ENCODE results near the gene MCTP2.

The MCTP2 gene

GRCh38 chr15:94225616-94226015 lies 5.7 kb upstream of the MCTP2 start:
- H3K9me2 ChIP-seq (replicated peaks; ENCODE audit: control insufficient read depth, low read length): no peaks in the 10 kb centered on the region
- H3F3A ChIP-seq (ENCODE audit: control insufficient read depth, insufficient read depth): peaks cover 13% of the 10 kb centered on the region; the same call in 1 of the 2 replicates
- H3K4me3 ChIP-seq (ENCODE audit: low read length): no peak overlapping the region
- H3K9me3 ChIP-seq (ENCODE audit: control insufficient read depth, insufficient read depth, low read length): no peaks in the 10 kb centered on the region
- H3K4me1 ChIP-seq (ENCODE audit: control insufficient read depth, low read length): peaks cover 35% of the 10 kb centered on the region
- H3K27me3 ChIP-seq (ENCODE audit: control insufficient read depth, low read length): peaks cover 8% of the 10 kb centered on the region; the same call in 1 of the 2 replicates
- peaks cover 1% of the 10 kb centered on the region; the same call in 1 of the 2 replicates for H3K79me2 ChIP-seq (ENCODE audit: control insufficient read depth, low read length)
- no peaks in the 10 kb centered on the region for H4K20me1 ChIP-seq (ENCODE audit: control insufficient read depth, insufficient read depth, low read depth, low read length)
- H3K27ac ChIP-seq (ENCODE audit: low read depth, low read length): no peak overlapping the region
- TF ChIP-seq, protein P1, sequence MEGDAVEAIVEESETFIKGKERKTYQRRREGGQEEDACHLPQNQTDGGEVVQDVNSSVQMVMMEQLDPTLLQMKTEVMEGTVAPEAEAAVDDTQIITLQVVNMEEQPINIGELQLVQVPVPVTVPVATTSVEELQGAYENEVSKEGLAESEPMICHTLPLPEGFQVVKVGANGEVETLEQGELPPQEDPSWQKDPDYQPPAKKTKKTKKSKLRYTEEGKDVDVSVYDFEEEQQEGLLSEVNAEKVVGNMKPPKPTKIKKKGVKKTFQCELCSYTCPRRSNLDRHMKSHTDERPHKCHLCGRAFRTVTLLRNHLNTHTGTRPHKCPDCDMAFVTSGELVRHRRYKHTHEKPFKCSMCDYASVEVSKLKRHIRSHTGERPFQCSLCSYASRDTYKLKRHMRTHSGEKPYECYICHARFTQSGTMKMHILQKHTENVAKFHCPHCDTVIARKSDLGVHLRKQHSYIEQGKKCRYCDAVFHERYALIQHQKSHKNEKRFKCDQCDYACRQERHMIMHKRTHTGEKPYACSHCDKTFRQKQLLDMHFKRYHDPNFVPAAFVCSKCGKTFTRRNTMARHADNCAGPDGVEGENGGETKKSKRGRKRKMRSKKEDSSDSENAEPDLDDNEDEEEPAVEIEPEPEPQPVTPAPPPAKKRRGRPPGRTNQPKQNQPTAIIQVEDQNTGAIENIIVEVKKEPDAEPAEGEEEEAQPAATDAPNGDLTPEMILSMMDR (IDR thresholded peaks at IDR 0.05; ENCODE audit: low read depth, low read length, poor library complexity, severe bottlenecking): no peak
- TF ChIP-seq EZH2phosphoT487 (IDR thresholded peaks at IDR 0.05; ENCODE audit: borderline replicate concordance, low read length): no peak
- no peak overlapping the region for H3K4me2 ChIP-seq (ENCODE audit: low read length)
- H3K36me3 ChIP-seq (ENCODE audit: control insufficient read depth, low read length): no peaks in the 10 kb centered on the region

DNA sequence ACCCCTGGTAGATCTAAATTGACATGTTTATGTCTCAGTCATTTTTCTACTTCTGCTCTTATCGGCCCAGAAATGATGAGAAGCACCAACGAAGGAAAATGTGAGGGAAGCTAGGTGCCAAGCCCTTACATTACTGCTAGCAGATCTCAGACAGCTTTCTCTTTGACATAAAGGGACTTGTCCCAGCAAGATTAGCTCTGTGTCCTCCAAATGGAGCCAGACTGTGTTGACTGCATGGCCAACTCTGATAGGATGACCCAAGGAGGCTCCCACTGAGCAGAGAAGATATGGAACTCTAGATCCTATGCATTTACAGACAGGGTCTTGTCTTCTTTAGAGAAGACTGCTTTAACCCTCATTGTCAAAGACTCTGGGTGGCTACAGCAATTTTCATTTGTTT lies 2.8 kb upstream of the MCTP2 start:
- Histone ChIP-seq H3K36me3 (ENCODE audit: control insufficient read depth, low read length) (peaks cover 15% of the 10 kb centered on the region), H3K9me2 (replicated peaks; ENCODE audit: control insufficient read depth, low read length) (no peaks in the 10 kb centered on the region), H3K27me3 (ENCODE audit: control insufficient read depth, low read length) (peaks cover 9% of the 10 kb centered on the region; the same call in 1 of the 2 replicates), H3K4me3 (ENCODE audit: low read length) (no peak overlapping the region), H3K4me1 (ENCODE audit: control insufficient read depth, low read length) (peaks cover 54% of the 10 kb centered on the region), H3K79me2 (ENCODE audit: control insufficient read depth, low read length) (peaks cover 28% of the 10 kb centered on the region), H3K4me2 (ENCODE audit: low read length) (no peak overlapping the region), H3K9me3 (ENCODE audit: control insufficient read depth, insufficient read depth, low read length) (no peaks in the 10 kb centered on the region), H3K27ac (ENCODE audit: low read depth, low read length) (no peak overlapping the region), H4K20me1 (ENCODE audit: control insufficient read depth, insufficient read depth, low read depth, low read length) (no peaks in the 10 kb centered on the region), H3F3A (ENCODE audit: control insufficient read depth, insufficient read depth) (peaks cover 29% of the 10 kb centered on the region)
- TF ChIP-seq, protein P1 (IDR thresholded peaks at IDR 0.05; ENCODE audit: low read depth, low read length, poor library complexity, severe bottlenecking): no peak
- TF ChIP-seq EZH2phosphoT487 (IDR thresholded peaks at IDR 0.05; ENCODE audit: borderline replicate concordance, low read length): no peak

DNA sequence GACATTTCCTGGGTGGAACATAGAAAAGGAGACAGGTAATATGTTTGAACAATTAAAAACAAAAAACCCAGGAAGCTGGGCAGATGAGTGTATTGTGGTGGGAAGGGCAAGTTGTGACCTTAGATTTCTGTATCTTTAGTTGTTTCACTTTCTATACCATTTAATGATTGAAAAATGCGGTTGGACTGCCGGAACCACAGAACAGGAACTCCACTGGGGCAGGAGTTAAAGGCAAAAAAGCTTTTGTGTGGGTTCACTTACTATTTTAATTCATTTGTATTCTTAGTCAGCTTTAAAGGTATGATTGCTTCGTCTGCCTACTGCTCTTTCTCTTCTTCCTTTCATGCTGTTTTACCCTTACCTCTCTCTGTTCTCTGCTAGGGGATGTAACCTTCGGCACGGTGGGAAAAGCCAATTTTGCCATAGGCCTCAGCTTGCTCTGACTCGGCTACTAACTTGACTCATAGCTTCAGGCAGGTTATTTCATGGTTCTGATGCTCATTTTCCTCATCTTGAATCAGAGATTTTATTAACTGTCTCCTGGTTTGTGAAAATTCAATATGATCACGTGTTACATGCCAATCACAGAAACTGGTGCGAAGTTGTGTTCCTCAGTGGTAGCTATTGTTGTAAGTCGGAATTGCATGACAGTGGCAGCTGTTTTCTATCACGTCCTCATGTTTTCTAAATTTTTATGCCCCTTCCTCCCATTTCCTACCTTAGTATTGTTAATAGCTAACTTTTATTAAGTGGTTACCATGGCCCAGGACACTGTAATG lies 1.6 kb upstream of the MCTP2 start:
- H3K4me3 ChIP-seq (ENCODE audit: low read length): peak overlapping the region; percentile 98
- H4K20me1 ChIP-seq (ENCODE audit: control insufficient read depth, insufficient read depth, low read depth, low read length): peaks cover 10% of the 10 kb centered on the region
- peaks cover 29% of the 10 kb centered on the region for H3F3A ChIP-seq (ENCODE audit: control insufficient read depth, insufficient read depth)
- peaks cover 26% of the 10 kb centered on the region for H3K36me3 ChIP-seq (ENCODE audit: control insufficient read depth, low read length)
- H3K27ac ChIP-seq (ENCODE audit: low read depth, low read length): no peak overlapping the region
- peaks cover 65% of the 10 kb centered on the region for H3K4me1 ChIP-seq (ENCODE audit: control insufficient read depth, low read length)
- H3K27me3 ChIP-seq (ENCODE audit: control insufficient read depth, low read length): peaks cover 9% of the 10 kb centered on the region; the same call in 1 of the 2 replicates
- no peaks in the 10 kb centered on the region for H3K9me3 ChIP-seq (ENCODE audit: control insufficient read depth, insufficient read depth, low read length)
- H3K9me2 ChIP-seq (replicated peaks; ENCODE audit: control insufficient read depth, low read length): no peaks in the 10 kb centered on the region
- TF ChIP-seq, protein P1 (IDR thresholded peaks at IDR 0.05; ENCODE audit: low read depth, low read length, poor library complexity, severe bottlenecking): no peak
- no peak for TF ChIP-seq EZH2phosphoT487 (IDR thresholded peaks at IDR 0.05; ENCODE audit: borderline replicate concordance, low read length)
- peak overlapping the region; percentile 96 for H3K4me2 ChIP-seq (ENCODE audit: low read length)
- peaks cover 40% of the 10 kb centered on the region for H3K79me2 ChIP-seq (ENCODE audit: control insufficient read depth, low read length)

Measured in DOHH2 (cell line).